ENCODE measurements around the gene ACTA2. TPM values are rescaled to one million over a fixed set of nuclear protein-coding genes. Genes with fewer than 3 reads are reported as not detected.

Gene ACTA2
- total RNA-seq, 1 donor from 2014 or later: 37.6 TPM

- Histone ChIP-seq H3K27me3 (ENCODE audit: control insufficient read depth, insufficient read depth, low read length) (no peaks in the 10 kb centered on the region), H3K4me3 (ENCODE audit: low read depth, low read length) (no peak overlapping the region), H3K36me3 (ENCODE audit: control insufficient read depth, insufficient read depth, low read length) (no peaks in the 10 kb centered on the region)
- DNase-seq (ENCODE audit: low read depth): no peak
- TF ChIP-seq CTCF (IDR thresholded peaks at IDR 0.05; ENCODE audit: insufficient read depth, low read length, poor library complexity, severe bottlenecking): no peak
Measured at GRCh38 chr10:88895250-88895649, 57.3 kb downstream of the ACTA2 start.

- no peak for TF ChIP-seq CTCF (IDR thresholded peaks at IDR 0.05; ENCODE audit: insufficient read depth, low read length, poor library complexity, severe bottlenecking)
- no peak for DNase-seq (ENCODE audit: low read depth)
- no peak overlapping the region for H3K4me3 ChIP-seq (ENCODE audit: low read depth, low read length)
- H3K27me3 ChIP-seq (ENCODE audit: control insufficient read depth, insufficient read depth, low read length): no peaks in the 10 kb centered on the region
- no peaks in the 10 kb centered on the region for H3K36me3 ChIP-seq (ENCODE audit: control insufficient read depth, insufficient read depth, low read length)
Measured at GRCh38 chr10:88893611-88894010, 59.0 kb downstream of the ACTA2 start.

GRCh38 chr10:88892222-88892967, 60.2 kb downstream of the ACTA2 start:
- H3K4me3 ChIP-seq (ENCODE audit: low read depth, low read length): no peak overlapping the region
- DNase-seq (ENCODE audit: low read depth): no peak
- no peaks in the 10 kb centered on the region for H3K36me3 ChIP-seq (ENCODE audit: control insufficient read depth, insufficient read depth, low read length)
- H3K27me3 ChIP-seq (ENCODE audit: control insufficient read depth, insufficient read depth, low read length): no peaks in the 10 kb centered on the region
- TF ChIP-seq CTCF (IDR thresholded peaks at IDR 0.05; ENCODE audit: insufficient read depth, low read length, poor library complexity, severe bottlenecking): no peak

GRCh38 chr10:88890681-88891381, 61.7 kb downstream of the ACTA2 start:
- DNase-seq (ENCODE audit: low read depth): no peak
- Histone ChIP-seq H3K36me3 (ENCODE audit: control insufficient read depth, insufficient read depth, low read length) (no peaks in the 10 kb centered on the region), H3K4me3 (ENCODE audit: low read depth, low read length) (no peak overlapping the region), H3K27me3 (ENCODE audit: control insufficient read depth, insufficient read depth, low read length) (no peaks in the 10 kb centered on the region)
- TF ChIP-seq CTCF (IDR thresholded peaks at IDR 0.05; ENCODE audit: insufficient read depth, low read length, poor library complexity, severe bottlenecking): no peak

- no peak for DNase-seq (ENCODE audit: low read depth)
- no peak for TF ChIP-seq CTCF (IDR thresholded peaks at IDR 0.05; ENCODE audit: insufficient read depth, low read length, poor library complexity, severe bottlenecking)
- Histone ChIP-seq H3K4me3 (ENCODE audit: low read depth, low read length) (no peak overlapping the region), H3K27me3 (ENCODE audit: control insufficient read depth, insufficient read depth, low read length) (no peaks in the 10 kb centered on the region), H3K36me3 (ENCODE audit: control insufficient read depth, insufficient read depth, low read length) (no peaks in the 10 kb centered on the region)
Measured at GRCh38 chr10:88889559-88890337, 62.8 kb downstream of the ACTA2 start.

Measured in kidney epithelial cell (primary cell).